Parathyroid adenoma (tissue), 2 donors: ENCODE measurements around the gene FBRSL1.

Source experiments
- H2AFZ ChIP-seq: fragments of 300-600 bp; sonication (generic); one replicate; pipeline ENCODE4 v1.7.0; 2017; ENCODE audit warnings: antibody characterized with exemption, mild to moderate bottlenecking
- H3K27ac ChIP-seq: fragments of 300-600 bp; sonication (generic); one replicate; pipeline ENCODE4 v1.7.0; 2017
- H3K27me3 ChIP-seq: fragments of 300-600 bp; sonication (generic); one replicate; pipeline ENCODE4 v1.7.0; 2017; ENCODE audit warnings: low read length; ENCODE audit not compliant: control insufficient read depth, insufficient read depth
- H3K36me3 ChIP-seq: fragments of 300-600 bp; sonication (generic); one replicate; pipeline ENCODE4 v1.7.0; 2017; ENCODE audit warnings: low read length; ENCODE audit not compliant: control insufficient read depth, insufficient read depth
- H3K4me1 ChIP-seq: fragments of 300-600 bp; sonication (generic); one replicate; pipeline ENCODE4 v1.7.0; 2017; ENCODE audit warnings: control low read depth
- H3K4me2 ChIP-seq: fragments of 300-600 bp; sonication (generic); one replicate; pipeline ENCODE4 v1.7.0; 2017; ENCODE audit warnings: low read length
- H3K4me3 ChIP-seq: fragments of 300-600 bp; sonication (generic); one replicate; pipeline ENCODE4 v1.7.0; 2017; ENCODE audit warnings: low read depth, low read length
- H3K79me2 ChIP-seq: fragments of 300-600 bp; sonication (generic); one replicate; pipeline ENCODE4 v1.7.0; 2017; ENCODE audit warnings: control low read depth
- H3K9ac ChIP-seq: fragments of 300-600 bp; sonication (generic); one replicate; pipeline ENCODE4 v1.7.0; 2017; ENCODE audit warnings: mild to moderate bottlenecking
- H3K9me3 ChIP-seq: fragments of 300-600 bp; sonication (generic); one replicate; pipeline ENCODE4 v1.7.0; 2017; ENCODE audit warnings: low read length; ENCODE audit not compliant: control insufficient read depth
- TF ChIP-seq, protein P1 (sequence below): fragments of 300-600 bp; sonication (generic); IDR thresholded peaks from one replicate; pipeline ENCODE4 v1.7.0; 2017; ENCODE audit warnings: antibody characterized with exemption, mild to moderate bottlenecking
- donor health status: primary hyperparathyroidism.

The FBRSL1 gene

DNA sequence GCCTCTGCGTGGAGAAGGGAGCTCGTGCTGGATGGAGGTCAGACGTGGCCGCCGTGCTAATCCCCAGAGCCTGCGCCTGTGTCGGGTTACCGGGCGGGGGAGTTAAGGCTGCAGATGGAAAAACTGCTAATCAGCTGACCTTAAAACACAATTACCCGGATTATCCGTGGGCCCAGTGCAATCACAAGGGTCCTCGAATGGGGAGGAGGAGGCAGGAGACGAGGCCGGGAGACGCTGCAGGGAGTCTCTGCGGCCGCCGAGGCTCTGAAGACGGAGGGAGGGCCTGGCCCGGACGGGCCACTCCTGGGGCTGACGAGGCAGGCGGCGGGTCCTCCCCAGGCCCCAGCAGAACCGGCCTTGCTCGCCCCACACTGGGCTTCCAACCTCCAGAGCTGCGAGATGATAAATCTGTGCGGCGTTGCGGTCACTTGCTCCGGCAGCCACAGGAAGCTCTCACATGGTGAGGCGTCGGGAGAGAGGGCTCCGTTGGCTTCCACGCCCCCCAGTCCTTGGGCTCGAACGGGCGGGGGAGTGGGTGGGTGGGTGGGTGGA lies 32.9 kb upstream of the FBRSL1 start:
- TF ChIP-seq, protein P1, sequence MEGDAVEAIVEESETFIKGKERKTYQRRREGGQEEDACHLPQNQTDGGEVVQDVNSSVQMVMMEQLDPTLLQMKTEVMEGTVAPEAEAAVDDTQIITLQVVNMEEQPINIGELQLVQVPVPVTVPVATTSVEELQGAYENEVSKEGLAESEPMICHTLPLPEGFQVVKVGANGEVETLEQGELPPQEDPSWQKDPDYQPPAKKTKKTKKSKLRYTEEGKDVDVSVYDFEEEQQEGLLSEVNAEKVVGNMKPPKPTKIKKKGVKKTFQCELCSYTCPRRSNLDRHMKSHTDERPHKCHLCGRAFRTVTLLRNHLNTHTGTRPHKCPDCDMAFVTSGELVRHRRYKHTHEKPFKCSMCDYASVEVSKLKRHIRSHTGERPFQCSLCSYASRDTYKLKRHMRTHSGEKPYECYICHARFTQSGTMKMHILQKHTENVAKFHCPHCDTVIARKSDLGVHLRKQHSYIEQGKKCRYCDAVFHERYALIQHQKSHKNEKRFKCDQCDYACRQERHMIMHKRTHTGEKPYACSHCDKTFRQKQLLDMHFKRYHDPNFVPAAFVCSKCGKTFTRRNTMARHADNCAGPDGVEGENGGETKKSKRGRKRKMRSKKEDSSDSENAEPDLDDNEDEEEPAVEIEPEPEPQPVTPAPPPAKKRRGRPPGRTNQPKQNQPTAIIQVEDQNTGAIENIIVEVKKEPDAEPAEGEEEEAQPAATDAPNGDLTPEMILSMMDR = no peak
- Histone ChIP-seq H3K4me1 (peaks cover 6% of the 10 kb centered on the region), H3K27ac (no peak overlapping the region), H2AFZ (no peak overlapping the region), H3K4me2 (no peak overlapping the region), H3K4me3 (no peak overlapping the region), H3K9me3 (no peaks in the 10 kb centered on the region), H3K36me3 (no peaks in the 10 kb centered on the region), H3K9ac (no peak overlapping the region), H3K79me2 (no peaks in the 10 kb centered on the region), H3K27me3 (no peaks in the 10 kb centered on the region)

DNA sequence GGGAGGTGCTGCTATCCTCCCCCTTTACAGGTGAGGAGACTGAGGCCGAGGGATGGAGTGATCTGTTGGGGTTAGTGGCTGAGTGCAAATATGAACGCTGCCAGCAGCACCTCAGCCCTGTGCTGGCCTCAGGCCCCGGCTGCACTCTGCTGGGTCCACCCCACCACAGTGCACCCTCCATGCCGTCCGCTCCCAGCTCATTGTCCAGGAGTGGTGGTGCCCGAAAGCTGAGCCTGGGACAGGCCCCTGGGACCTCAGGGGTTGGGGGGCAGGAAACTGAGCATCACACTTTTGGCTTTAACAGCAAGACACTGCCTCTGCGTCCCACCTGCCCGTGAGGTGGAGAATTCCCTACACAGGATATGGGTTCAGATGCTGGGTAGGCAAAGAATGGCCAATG lies 31.5 kb upstream of the FBRSL1 start:
- Histone ChIP-seq H3K4me3 (no peak overlapping the region), H3K9ac (no peak overlapping the region), H3K4me1 (peaks cover 6% of the 10 kb centered on the region), H3K9me3 (no peaks in the 10 kb centered on the region), H3K36me3 (no peaks in the 10 kb centered on the region), H3K27ac (no peak overlapping the region), H3K4me2 (no peak overlapping the region), H2AFZ (no peak overlapping the region), H3K79me2 (no peaks in the 10 kb centered on the region), H3K27me3 (no peaks in the 10 kb centered on the region)
- TF ChIP-seq, protein P1 = no peak

DNA sequence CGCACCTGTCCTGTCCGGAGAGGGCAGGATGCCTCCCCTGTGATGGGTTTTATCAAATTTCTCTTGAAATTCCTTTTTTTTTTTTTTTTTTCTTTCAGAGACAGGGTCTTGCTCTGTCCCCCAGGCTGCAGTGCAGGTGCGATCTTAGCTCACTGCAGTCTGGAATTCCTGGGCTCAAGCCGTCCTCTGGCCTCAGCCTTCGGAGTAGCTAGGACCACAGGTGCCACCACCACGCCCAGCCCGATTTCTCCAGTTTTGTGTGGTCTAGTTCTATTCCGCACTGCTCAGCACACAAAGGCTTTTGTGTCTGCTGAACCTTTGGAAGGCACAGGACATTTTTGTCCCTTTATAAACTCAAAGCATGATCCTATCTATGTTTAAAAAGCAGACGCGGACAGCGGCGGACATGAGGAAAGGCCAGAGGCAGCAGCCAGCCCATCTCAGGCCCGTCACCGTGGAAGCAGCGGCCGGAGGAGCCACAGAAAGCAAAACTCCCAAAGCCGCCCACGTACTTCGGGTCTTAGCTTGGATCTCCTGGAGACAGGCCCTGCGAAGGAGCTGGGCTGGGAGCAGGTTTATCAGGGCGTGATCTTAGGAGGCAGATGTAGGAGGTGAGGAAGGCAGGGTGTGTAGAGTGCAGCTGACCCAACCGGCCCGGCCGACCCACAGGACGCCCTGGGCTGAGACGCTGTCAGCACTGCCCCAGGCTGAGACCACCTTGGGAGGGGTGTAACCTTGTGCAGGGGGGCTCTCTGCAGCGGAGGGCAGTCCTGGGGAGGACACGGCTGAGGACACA lies 30.9 kb upstream of the FBRSL1 start:
- Histone ChIP-seq H3K36me3 (no peaks in the 10 kb centered on the region), H3K4me1 (peaks cover 6% of the 10 kb centered on the region), H3K79me2 (no peaks in the 10 kb centered on the region), H3K27me3 (no peaks in the 10 kb centered on the region), H3K27ac (no peak overlapping the region), H3K9me3 (no peaks in the 10 kb centered on the region), H3K9ac (no peak overlapping the region), H2AFZ (no peak overlapping the region), H3K4me3 (no peak overlapping the region), H3K4me2 (no peak overlapping the region)
- TF ChIP-seq, protein P1 = no peak

DNA sequence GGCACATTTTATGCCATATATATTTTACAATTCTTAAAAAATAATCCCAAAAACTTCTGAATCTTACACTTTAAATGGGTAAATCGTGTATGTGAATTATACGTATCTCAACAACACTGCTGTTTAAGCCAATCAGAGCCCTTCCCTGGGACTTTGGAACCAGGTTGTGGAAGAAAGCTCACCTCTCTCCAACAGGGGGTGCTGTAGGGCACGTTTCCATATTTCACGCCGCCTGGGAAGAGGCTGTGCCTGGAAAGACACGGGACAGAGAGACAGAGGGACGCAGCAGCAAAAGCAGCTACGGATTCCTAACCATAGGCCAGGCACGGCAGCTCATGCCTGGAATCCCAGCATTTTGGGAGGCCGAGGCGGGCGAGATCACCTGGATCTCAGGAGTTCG lies 29.4 kb upstream of the FBRSL1 start:
- H3K79me2 ChIP-seq = no peaks in the 10 kb centered on the region
- peaks cover 6% of the 10 kb centered on the region for H3K4me1 ChIP-seq
- no peak overlapping the region for H3K9ac ChIP-seq
- H3K4me2 ChIP-seq = no peak overlapping the region
- no peaks in the 10 kb centered on the region for H3K9me3 ChIP-seq
- no peak overlapping the region for H3K27ac ChIP-seq
- H2AFZ ChIP-seq = no peak overlapping the region
- no peaks in the 10 kb centered on the region for H3K36me3 ChIP-seq
- H3K4me3 ChIP-seq = no peak overlapping the region
- TF ChIP-seq, protein P1 = no peak
- H3K27me3 ChIP-seq = no peaks in the 10 kb centered on the region

DNA sequence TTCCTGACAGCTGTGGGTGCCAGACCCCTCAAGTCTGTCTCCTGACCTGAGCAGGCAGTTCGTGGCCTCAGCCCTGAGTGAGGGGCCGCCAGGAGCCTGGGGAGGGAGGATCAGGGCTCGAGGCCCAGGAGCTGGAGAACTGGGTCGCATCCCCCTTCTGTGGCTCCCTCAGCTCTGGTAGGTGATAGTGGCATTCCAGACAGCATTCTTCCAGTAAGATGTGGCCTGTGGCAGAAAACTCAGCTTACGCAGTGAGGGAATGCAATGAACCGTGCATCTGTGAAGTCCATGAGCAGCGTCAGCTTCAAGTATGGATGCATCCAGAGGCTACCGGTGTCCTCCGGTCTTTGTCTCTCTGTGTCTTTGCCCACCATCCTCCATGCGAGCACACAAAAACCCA lies 28.4 kb upstream of the FBRSL1 start:
- Histone ChIP-seq H3K36me3 (no peaks in the 10 kb centered on the region), H3K4me3 (no peak overlapping the region), H3K9ac (no peak overlapping the region), H3K4me1 (peaks cover 6% of the 10 kb centered on the region), H3K79me2 (no peaks in the 10 kb centered on the region), H2AFZ (no peak overlapping the region), H3K27ac (no peak overlapping the region), H3K4me2 (peak overlapping the region; percentile 24), H3K9me3 (no peaks in the 10 kb centered on the region), H3K27me3 (no peaks in the 10 kb centered on the region)
- TF ChIP-seq, protein P1 = no peak
